SK-N-MC (cell line): Measurements from ENCODE around the gene P2RY6.

Experiments used
- DNase-seq: peaks from one replicate; pipeline ENCODE4 v3.0.0-alpha.2; 2011; ENCODE audit warnings: low read depth, low spot score
- H3K27ac ChIP-seq: fragments of 200-600 bp; sonication (generic); 2 replicates; pipeline ENCODE4 v1.5.1; 2016; ENCODE audit warnings: mixed run types
- H3K36me3 ChIP-seq: fragments of 200-600 bp; sonication (generic); 2 replicates; pipeline ENCODE4 v1.6.1; 2017; ENCODE audit warnings: antibody characterized with exemption, low read length, mixed read lengths; ENCODE audit not compliant: insufficient read depth
- H3K4me3 ChIP-seq: fragments of 200-600 bp; sonication (generic); 2 replicates; pipeline ENCODE4 v1.5.1; 2016
- H3K9ac ChIP-seq: fragments of 200-600 bp; sonication (generic); 2 replicates; pipeline ENCODE4 v1.8.0; 2017; ENCODE audit warnings: mixed run types, mixed read lengths; ENCODE audit not compliant: insufficient read length
- H3K9me3 ChIP-seq: fragments of 200-600 bp; sonication (generic); 2 replicates; pipeline ENCODE4 v1.6.1; 2017; ENCODE audit warnings: low read depth, mild to moderate bottlenecking, antibody characterized with exemption, low read length, moderate library complexity, mixed read lengths
- EZH2 ChIP-seq: fragments of 200-600 bp; sonication (generic); IDR thresholded peaks from one replicate; pipeline ENCODE4 v1.6.1; 2017; ENCODE audit warnings: antibody characterized with exemption
- FOXP2 ChIP-seq: optimal IDR thresholded peaks from 2 replicates; pipeline ENCODE3; 2011; ENCODE audit warnings: mild to moderate bottlenecking, moderate library complexity; ENCODE audit not compliant: insufficient read depth; ENCODE audit errors: extremely low read length, control extremely low read depth
- POLR2AphosphoS5 ChIP-seq: IDR thresholded peaks from 2 replicates; pipeline ENCODE4 v1.6.1; 2012; ENCODE audit warnings: mild to moderate bottlenecking, low read depth, low read length, borderline replicate concordance

P2RY6 gene, protein sequence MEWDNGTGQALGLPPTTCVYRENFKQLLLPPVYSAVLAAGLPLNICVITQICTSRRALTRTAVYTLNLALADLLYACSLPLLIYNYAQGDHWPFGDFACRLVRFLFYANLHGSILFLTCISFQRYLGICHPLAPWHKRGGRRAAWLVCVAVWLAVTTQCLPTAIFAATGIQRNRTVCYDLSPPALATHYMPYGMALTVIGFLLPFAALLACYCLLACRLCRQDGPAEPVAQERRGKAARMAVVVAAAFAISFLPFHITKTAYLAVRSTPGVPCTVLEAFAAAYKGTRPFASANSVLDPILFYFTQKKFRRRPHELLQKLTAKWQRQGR

DNA sequence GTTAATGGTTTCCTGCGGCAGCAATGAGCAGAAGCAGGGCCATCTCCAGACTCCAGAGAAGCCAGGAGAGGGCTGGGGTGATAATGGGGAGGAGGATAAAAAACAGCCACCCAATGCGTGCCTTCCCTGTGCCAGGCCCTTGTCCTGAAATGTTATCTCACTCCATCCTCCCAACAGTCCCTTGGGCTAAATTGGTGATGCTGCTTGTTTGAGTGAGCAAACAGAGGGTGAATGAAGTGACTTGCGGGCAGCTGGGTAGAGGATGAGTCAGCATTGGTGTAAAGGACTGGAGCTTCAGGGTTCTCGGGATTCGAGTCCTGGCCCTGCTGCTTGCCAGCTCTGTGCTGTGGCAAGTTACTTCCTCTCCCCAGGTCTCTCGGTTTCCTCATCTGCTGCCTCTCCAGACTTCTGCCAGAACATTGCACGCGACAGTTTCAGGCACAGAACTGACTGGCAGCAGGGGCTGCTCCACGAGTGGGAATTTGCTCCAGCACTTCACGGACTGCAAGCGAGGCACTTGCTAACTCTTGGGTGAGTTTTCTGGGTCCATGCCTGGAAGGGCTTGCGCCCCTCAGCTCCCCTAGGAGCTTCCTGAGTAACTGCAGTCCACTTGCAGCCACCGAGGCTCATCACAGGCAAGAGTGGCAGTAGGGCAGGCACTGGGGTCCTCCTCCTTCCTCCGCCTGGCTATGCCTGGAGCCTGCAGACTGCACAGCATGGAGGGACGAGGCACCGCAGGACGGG lies at the start of gene P2RY6:
TSS of gene P2RY6 (plus strand) at position 403 of the 744 bp plus-strand sequence. CDS start 24,181 bp downstream, outside the sequence.
- H3K27ac ChIP-seq, result no peak within 1 kb of the TSS
- H3K9me3 ChIP-seq, result no peaks in the 10 kb centered on the region
- TF ChIP-seq POLR2AphosphoS5 (no peak), FOXP2 (no peak), EZH2 (no peak)
- DNase-seq, result no peak
- H3K9ac ChIP-seq, result no peak within 1 kb of the TSS
- no peak within 1 kb of the TSS for H3K4me3 ChIP-seq
- H3K36me3 ChIP-seq, result no peaks in the 10 kb centered on the region

DNA sequence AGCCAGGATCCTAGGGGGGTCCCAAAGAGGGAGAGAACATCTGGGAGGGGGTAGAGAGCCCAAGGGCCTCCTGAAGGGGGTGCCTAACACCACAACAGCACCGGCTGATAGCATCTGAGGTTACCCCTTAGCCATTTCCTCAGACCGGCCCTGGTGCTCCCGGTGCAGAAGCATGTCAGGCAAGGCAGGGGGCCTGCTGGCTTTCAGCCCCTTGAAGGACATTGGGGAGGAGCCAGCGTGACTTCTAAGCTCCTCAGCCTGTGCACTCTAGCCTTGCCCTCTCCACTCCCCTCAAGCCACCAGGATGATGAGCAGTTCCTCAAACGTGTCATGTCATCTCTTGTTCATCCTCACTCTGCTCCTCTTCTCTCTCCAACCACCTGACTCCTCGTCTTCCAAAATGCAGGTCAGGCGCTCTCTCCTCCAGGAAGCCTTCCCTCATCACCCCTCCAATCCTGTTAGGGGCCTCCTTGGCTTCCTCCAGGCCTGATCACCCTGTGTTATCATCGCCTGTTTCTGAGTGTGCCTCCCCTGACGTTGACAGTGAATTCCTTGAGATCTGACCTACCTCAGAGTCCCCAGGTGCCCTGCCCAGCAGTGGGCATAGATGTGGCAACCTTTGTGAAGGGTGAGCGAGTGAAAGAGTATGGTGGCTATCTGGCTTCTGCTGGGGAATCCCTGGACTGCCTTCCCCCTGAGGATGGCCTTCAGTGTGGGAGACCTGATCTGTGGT lies 48.0 kb upstream of the P2RY6 start:
- no peak for DNase-seq

DNA sequence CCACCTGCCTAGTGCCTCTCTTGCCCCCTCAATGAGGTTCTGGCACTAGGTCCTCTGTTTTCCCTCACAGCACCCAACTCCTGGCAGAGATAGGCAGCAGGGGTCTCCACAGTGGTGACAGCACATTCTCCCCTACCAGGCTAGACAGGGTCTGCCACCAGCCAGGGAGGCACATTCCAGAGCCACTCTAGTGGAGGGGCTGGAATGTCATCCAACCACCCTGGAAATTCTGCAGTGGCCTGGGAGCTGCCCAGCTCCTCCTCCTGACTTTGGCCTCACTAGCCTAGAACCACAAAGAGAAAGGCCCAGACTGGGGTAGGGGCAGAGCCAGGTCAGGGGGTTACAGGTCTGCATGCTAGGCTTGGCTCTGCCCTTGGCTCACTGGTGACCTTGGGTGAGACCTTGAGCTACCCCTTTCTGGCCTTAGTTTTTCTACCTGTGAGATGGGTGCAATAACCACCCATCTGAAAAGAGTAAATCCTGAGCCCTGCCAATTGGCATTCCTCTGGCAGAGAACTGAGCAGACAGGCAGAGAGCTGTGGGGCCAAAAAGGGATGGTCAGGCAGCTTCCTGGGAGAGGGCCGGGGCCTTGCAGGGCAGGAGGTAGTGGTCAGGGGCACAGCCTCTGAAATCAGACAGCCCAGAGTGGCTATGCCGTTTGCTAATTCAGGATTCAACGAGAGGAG lies 47.0 kb upstream of the P2RY6 start:
- Histone ChIP-seq H3K36me3 (no peaks in the 10 kb centered on the region), H3K9me3 (no peaks in the 10 kb centered on the region), H3K27ac (no peak overlapping the region), H3K9ac (no peak overlapping the region), H3K4me3 (no peak overlapping the region)
- no peak for TF ChIP-seq EZH2
- no peak for TF ChIP-seq FOXP2
- no peak for TF ChIP-seq POLR2AphosphoS5
- DNase-seq, result no peak

More for the DNA sequence above, 48.0 kb upstream of the P2RY6 start:
- no peak overlapping the region for H3K4me3 ChIP-seq
- no peaks in the 10 kb centered on the region for H3K9me3 ChIP-seq
- H3K9ac ChIP-seq, result no peak overlapping the region
- TF ChIP-seq POLR2AphosphoS5 (no peak), FOXP2 (no peak), EZH2 (no peak)
- H3K27ac ChIP-seq, result no peak overlapping the region
- H3K36me3 ChIP-seq, result no peaks in the 10 kb centered on the region

DNA sequence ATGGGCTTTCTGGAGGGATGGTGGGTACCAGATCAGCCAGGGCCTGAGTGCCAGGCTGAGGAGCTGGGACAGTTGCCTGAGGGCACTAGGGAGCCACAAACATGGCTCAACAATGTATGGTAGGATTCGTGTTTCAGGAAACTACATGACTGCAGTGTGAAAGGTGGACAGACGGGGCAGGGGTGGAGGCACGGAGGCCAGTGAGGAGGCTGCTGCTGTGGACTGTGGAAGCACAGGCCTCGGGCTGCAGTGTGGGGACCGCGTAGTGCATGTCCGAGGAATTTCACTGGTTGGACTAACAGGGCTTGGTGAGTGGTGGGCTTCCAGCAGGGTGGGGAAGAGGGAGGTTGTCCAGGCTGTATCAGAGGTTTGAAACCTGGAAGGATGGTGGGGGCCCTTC lies 46.3 kb upstream of the P2RY6 start:
- TF ChIP-seq POLR2AphosphoS5, result no peak
- no peak for TF ChIP-seq FOXP2
- no peak for TF ChIP-seq EZH2
- no peak for DNase-seq
- Histone ChIP-seq H3K4me3 (no peak overlapping the region), H3K36me3 (no peaks in the 10 kb centered on the region), H3K9ac (no peak overlapping the region), H3K27ac (no peak overlapping the region), H3K9me3 (no peaks in the 10 kb centered on the region)

DNA sequence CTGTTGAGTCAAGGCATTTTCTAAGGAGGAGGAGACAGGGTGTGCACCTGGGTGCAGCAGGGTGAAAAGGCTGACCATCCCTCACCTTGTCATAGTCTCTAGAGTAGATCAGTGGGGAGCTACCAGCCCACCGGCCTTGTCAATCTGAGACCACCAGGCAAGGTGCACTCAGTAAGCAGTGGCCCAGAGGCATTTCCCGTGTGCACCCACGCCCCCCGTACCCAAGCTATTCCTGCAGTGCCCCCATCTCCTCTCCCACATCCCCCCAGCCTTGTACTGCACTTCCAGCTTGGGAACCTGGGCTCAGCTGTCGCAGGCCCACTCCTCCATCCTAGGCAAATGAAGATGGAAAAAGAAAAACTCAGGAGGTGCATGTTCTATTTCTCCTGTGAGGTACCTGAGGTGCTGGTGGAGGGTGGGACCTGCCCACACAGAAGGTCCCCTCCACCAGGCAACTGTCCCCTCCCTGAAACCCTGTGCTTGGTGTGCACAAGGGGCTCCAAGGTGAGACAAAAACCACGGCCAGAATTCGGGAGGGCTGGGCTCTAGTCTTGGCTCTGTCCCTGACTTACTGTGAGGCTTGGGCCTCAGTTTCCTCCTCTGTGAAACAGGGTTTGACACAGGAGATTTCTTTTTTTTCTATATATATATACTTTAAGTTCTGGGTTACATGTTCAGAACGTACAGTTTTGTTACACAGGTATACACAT lies 45.7 kb upstream of the P2RY6 start:
- Histone ChIP-seq H3K9me3 (no peaks in the 10 kb centered on the region), H3K4me3 (no peak overlapping the region), H3K27ac (no peak overlapping the region), H3K9ac (no peak overlapping the region), H3K36me3 (no peaks in the 10 kb centered on the region)
- TF ChIP-seq EZH2 (no peak), POLR2AphosphoS5 (no peak), FOXP2 (no peak)
- no peak for DNase-seq

DNA sequence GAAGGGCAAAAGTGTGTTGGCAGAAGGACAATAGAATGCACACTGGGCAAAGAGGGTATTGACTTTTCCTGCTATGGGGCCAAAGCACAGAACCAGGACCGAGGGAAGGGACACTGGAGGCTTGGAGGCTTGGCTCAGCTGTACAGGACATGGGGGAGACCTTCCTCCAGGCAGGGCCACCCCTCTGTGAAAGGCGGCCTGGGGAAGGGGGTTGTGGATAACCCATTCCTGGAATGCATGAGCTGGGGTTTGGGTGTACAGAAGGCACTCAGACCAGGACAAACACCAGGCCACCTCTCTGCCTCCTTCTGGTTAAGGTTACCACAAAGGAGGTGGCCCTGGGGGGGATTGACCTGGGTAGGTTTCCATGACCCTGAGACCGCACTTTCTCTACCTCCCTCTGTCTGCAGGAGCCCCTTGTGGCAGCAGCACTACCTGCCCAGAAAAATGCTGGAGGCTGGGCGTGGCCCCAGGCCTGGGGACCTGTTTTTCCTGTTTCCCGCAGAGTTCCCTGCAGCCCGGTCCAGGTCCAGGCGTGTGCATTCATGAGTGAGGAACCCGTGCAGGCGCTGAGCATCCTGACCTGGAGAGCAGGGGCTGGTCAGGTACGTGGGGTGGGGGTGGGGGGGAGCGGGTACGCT lies 44.4 kb upstream of the P2RY6 start:
- Histone ChIP-seq H3K9me3 (no peaks in the 10 kb centered on the region), H3K9ac (no peak overlapping the region), H3K36me3 (no peaks in the 10 kb centered on the region), H3K4me3 (no peak overlapping the region), H3K27ac (no peak overlapping the region)
- TF ChIP-seq EZH2 (no peak), POLR2AphosphoS5 (no peak), FOXP2 (no peak)
- DNase-seq, result no peak

DNA sequence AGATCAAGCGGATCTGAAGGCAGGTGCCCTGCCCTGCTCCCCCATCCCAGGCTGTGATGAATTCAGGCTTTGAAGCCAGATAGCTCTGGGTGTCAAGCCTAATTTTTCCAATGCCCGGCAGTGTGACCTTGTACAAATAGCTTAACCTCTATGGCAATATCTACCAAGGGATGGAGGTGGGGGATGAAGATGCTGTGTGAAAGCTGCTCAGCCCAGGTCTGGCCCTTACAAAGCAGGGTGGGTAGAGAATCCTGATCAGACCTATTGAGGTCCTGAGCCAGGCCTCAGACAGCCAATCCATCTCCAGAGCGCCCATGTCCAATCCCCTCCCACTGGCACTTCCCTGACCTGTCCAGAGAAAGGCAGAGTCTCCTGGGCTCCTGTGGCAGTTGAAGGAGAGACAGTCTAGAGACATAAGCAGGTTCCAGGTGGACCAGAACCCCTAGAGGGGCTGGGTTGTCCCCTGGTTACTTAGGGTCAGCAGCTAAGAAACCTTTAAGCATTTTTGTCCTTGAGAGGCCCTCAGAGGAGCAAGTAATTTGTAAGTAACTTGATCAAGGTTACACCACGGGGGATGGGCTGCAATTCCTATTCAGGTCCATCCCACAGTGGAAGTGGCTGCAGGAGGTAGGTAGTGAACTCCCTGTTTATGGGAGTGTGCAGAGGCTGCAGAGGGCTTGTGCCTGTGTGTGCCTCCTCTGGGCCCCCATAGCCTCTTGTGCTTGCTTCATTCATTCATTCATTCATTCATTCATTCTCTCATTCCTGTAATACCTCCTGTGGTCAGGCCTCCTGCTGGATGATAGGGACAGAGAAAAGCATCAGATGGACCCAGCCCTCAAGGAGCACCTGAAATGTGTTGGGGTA lies 43.6 kb upstream of the P2RY6 start:
- no peak for DNase-seq
- TF ChIP-seq FOXP2 (no peak), POLR2AphosphoS5 (no peak)
- no peaks in the 10 kb centered on the region for H3K9me3 ChIP-seq
- H3K9ac ChIP-seq, result no peak overlapping the region
- H3K27ac ChIP-seq, result no peak overlapping the region
- no peaks in the 10 kb centered on the region for H3K36me3 ChIP-seq
- H3K4me3 ChIP-seq, result no peak overlapping the region
